GM18873 (cell line): ENCODE data around the gene DAO.

ENCODE experiments used
- ATAC-seq: cut with Tn5 transposase; IDR thresholded peaks from one replicate; pipeline ENCODE4 v1.9.1; 2021; ENCODE audit warnings: mild to moderate bottlenecking, moderate library complexity, moderate number of reproducible peaks; ENCODE audit not compliant: unreplicated experiment, low FRiP score

The DAO gene

DNA sequence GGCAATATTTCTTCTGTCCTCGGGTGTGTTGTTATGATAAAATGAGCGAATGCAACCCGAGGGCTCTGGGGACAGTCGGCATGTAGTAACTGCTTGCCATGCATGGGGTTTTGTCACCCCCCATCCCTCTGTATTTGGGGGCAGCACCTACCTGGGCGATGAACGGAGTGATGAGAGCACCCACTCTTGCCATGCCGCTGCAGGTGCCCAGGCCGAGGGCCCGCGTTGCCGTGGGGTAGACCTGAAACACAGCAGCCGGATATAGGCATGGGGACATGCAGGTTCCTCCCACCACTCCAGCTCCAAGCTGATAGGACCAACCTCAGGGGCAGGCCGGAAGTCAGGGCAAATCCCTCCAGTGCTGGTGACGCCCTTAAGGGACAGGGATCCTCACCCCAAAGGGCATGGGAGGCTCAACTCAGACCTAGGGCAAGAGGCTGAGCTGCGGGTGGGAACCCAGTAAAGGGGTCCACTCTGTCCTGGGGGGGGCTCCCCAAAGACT is 35.8 kb downstream of the DAO start:
- ATAC-seq, result no peak

DNA sequence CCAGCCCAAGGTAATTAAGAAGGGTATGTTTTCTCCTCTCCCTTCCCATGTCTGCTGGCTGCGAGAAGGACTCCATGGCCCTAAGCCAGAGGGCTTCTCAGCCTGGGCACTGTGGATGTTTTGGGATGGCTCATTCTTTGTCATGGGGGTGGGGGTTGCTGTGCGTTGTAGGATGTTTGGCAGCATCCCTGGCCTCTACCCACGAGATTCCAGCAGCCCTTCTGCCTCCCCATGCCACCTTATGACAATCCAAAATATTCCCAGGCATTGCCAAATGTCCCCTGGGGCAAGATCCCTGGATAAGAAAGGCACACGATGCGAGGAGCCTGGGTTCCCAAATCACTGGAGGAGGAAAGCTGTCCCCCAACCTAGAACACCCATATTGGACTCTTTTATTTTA is 36.4 kb downstream of the DAO start:
- no peak for ATAC-seq

DNA sequence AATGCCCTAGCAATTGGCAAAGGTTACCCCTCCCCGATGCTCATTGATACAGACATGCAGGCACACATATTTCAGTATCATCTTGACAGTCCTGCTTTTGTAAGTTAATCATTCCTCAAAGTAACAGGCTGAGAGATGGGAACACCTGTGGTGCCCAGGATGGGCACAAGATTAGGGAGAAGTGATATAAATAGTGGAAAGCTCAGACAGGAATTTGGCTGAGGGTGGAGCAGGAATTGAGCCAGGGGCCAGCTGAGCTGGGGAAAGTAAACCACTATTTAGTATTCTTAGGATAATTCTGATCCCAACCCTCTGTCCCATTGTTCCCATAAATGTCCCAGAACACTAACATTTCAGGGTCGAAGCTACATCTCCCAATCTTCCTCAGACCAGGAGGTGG is 38.3 kb downstream of the DAO start:
- no peak for ATAC-seq

DNA sequence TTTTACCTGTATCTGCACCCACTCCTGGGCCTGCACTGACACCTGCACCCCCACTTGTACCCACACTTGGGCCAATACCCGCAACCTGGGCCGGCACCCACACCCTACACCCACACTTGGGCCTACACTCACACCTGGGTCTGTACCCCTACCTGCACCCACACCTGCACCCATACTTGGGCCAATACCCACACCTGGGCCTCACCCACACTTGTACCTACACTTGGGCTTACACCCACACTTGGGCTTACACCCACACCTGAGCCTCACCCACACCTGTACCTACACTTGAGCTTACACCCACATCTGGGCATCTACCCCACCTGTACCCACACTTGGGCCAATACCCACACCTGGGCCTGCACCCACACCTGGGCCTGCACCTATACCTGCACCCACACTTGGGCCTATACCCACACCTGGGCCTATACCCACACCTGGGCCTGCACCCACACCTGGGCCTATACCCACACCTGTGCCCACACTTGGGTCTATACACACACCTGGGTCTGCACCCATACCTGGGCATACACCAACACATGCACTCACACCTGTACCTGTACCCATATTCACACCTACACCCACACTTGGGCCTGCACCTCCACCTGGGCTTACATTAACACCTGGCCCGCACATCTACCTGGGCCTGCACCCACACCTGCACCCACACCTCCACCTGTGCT is 39.2 kb downstream of the DAO start:
- no peak for ATAC-seq

DNA sequence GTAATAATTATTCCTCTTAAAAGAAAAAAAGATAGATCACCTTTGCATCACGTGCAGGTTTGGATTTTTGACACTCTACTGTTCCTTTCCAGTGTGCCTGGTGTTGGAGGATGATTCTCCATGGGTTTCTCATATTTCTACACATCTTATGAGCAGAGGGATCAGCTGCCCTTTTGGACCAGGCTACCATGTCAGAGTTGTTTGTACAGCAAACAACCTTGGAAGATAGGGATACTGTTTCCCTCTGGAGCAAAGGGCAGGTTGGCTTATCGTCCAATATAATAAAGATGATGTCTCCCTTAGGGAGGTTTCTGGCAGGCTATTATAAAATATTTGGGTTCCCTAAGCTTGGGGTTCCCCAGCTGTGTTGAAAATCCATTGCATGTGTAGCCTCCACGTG is 42.1 kb downstream of the DAO start:
- ATAC-seq, result no peak

DNA sequence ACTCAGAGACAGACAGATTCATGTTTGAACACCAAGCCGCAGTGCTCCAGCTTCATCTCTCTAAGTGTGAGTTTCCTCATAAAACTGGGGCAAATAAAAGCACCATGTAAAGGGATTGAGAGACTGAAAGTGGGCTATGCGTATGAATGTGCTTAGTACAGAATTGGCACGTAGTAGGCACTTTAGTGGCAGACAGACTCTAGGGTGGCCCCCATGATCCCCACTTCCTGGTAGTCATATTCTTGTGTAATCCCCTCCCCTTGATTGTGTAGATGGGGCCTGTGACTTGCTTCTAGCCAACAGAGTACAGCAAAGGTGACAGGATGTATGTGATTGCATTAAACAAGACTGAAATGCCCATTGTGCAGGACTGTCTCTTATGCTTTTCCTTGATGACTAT is 43.0 kb downstream of the DAO start:
- ATAC-seq, result no peak

DNA sequence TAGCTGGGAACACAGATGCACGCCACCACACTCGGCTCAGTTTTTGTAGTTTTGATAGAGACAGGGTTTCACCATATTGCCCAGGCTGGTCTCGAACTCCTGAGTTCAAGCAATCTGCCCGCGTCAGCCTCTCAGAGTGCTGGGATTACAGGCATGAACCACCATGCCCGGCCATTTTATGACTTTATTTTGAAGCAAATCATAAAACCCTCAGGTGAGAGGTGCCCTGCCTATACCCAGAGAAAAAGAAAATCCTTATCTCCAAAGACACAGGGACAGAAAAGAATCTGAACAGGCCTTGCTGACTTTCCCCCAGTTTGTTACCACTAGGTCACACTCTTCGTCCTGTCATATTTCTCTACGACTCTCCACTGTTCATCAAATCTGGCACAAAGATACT is 48.8 kb downstream of the DAO start:
- no peak for ATAC-seq

DNA sequence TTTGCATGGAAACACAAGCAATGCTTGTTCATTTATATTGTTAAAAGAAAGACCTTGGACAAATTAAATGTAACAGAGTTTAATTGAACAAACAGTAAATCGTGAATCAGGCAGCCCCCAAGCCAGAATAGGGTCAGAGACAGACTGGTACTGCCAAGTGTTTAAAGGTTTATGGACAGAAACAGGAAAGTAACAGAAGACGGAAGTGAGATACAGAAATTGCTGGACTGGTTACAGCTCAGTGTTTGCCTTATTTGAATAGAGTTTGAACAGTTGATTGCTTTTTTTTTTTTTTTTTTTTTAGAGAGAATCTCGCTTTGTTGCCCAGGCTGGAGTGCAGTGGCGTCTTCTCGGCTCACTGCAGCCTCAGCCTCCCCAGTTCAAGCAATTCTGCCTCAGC is 50.3 kb downstream of the DAO start:
- no peak for ATAC-seq

DNA sequence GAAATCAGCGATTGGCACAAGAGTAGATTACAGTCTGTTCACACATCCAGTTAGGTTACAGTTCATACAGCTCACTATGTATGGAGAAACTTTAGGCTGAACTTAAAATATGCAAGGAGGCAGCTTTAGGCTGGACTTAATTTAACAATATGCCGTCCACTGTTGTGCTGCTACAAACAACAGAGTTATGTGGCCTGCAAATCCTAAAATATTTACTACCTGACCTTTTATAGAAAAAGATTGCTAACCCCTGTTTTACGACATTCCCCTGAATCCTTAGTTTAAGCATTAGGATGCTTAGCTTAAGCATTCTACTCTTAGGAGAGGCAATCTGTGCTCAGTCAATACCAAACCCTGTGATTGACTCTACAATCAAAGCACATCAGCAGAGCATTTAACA is 50.9 kb downstream of the DAO start:
- no peak for ATAC-seq

DNA sequence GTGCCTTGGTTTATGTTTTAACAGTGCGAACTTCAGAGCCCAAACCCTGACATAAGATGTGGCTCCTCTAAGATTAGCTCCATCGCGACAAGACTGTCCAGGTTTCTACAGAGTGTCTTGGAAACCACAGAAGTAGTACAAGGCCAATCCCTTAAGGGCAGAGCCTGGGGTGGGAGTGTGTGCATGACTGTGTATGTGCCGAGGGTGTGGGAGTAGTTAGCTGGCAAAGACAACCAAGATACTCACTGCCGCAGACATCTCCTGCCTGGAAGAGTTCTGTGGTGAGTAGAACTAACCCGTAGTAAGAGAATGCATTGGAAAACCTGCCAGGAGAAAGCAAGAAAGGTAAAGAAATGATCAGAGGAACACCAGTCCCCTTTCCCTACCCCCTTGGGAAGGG is 54.1 kb downstream of the DAO start:
- ATAC-seq, result no peak

DNA sequence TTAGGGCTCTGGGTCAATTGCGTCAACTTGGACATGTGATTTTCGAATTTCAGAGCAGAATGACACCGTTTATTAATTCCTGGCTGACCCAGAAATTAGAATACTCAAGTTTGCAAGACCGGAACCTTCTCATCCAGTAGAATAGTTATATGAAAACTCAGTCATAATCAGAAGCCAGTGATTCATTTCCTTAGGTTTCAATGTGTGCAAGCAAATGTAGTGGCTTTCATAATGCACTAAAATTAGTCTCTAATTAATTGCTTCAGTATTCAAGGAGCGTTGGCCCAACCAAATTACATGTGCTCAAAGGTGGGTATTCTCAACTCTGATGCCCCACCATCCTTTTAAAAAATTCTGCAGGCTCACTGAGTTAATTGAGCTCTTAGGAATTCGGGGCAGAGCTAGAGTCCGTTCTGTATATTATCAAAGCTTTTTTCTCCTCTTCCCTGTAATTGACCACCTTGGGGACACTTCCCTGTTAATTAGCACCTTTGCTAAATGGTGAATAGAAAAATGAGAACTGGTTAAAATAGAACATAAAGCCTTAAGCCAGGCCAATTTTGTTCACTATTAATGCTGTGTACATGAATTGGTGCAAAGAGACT is 55.4 kb downstream of the DAO start:
- ATAC-seq, result no peak

DNA sequence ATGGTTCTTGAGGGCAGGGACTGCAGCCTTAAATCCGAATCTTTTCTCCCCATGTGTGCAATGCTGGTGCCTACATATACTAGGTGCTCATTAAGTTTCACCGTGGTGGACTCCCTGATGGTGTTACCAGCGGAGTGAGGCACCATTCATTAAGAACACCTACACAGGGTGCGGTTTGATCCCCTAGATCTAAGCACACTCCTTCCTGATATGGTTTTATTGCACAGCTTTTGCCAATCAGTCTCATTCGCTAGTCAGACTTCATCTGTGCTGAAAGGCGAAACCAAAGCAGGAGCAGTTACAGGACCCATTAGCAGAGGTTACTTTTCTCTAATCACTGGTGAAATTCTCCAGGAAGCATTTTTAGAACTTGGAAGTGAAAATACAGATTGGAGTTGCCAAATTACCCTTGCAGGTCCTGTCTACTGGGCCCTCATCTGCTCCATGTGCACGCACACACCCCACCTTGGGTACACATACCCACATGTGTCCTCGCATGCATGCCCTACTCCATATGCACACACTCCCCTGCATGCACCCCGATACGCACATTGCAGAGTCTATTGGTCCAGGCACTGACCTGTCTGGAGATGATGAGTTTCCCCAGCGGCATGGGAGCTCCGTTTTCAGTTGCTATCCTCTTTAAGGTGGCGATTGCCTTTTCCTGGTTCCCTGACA is 58.5 kb downstream of the DAO start:
- no peak for ATAC-seq

DNA sequence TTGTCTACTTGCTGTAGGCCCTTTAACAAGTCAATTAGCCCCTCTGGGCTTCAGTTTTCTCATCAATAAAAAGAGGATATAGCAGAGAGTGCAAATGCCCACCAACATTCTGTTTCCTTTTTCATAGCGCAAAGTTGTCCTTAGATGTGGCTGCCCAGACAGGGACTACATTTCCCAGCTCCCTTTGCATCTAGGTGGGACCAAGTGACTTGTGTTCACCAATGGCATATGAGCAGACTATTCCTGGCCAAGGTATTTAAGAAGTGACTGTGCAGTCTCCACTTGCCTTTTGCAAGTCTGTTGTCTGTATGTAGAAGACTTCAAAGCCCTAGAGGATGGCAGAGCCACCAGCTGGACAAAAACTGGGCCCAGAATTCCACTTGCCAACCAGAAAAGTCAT is 59.7 kb downstream of the DAO start:
- no peak for ATAC-seq

DNA sequence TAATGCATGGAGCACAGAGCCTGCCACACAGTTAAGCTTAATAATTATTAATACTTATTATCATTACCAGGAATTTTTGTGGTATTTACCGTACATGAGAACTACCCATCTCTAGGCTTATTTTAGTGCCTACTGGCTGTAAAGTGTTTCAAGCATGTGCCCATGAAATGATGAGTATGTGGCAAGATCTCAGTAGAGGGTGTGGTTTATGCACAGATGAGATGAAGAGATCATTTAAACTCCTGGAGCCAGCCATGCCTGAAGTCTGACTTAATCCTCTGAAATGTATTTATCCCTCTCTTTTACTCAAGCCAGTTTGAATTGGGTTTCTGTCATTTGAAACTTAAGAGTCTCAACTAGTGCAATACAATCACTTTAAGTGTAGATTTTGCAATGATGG is 60.2 kb downstream of the DAO start:
- no peak for ATAC-seq

DNA sequence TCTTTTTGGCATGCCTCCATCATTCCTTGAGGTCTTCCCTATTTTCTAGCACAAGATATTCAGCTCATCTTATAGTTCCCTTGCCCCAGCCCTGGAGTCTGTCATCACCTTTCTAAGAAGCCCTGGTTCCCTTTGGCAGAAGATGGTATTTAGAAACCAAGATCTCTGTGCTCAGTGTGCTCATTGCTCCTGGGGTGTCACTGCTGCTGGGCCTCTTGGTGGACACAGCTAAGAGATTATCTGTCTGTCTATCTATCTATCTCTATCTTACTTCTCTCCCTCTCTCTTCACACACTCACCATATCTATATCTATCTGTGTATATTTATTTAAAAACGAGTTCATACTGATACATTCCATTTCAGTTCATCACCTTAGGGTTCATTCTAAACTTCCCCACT is 67.2 kb downstream of the DAO start:
- no peak for ATAC-seq

DNA sequence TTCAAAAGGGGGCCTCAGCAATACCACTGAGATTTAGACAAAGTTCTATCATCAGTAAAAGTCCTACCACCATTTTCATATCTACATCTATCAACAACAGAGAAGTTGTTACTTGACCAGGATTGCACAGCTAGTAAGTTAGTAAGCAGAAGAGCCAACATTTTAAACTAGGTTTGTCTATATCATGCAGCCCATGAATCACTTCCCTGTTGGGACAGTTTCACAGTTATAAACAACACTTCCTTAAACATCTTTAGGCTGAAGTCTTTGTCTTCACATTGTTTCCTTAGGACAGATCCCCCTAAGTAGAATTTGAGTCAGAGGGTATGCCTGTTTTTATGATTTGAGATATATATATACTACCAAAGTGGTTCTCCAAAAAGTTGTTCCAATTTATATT is 68.5 kb downstream of the DAO start:
- ATAC-seq, result no peak

DNA sequence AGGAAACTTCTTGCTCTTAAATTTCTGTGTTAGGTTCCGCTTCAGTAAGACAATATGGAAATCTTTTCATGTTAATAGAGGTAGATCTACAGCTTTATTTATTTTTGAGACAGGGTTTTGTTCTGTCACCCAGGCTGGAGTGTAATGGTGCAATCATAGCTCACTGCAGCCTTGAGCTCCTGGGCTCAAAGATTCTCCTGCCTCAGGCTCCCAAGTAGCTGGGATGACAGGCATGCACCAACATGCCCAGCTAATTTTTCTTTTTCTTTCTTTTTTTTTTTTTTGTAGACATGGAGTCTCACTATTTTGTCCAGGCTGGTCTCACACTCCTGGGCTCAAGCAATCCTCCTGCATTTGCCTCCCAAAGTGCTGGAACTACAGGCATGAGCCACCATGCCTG is 70.1 kb downstream of the DAO start:
- no peak for ATAC-seq
